ENCODE results near the gene TXNDC11.

GRCh38 chr16:11759997-11760396, 17.3 kb upstream of the TXNDC11 start:
- TF ChIP-seq EZH2 (IDR thresholded peaks at IDR 0.05; ENCODE audit: insufficient read depth, poor library complexity, severe bottlenecking) = no peak
- no peak for TF ChIP-seq EZH2phosphoT487 (IDR thresholded peaks at IDR 0.05; ENCODE audit: insufficient read depth, low read depth)

All from GM23248 (cell line).